Measurements from ENCODE around the gene PRRT4. TPM values are rescaled to one million over a fixed set of nuclear protein-coding genes. Genes with fewer than 3 reads are reported as not detected.
A peak's percentile ranks its signal among the peaks of the same experiment; 100 is the strongest.

PRRT4 gene
- total RNA-seq, 3 donors from 2014 or later (not counting 1 experiment from before 2014, with no cell fraction given): 0.42 TPM; not detected in 2

DNA sequence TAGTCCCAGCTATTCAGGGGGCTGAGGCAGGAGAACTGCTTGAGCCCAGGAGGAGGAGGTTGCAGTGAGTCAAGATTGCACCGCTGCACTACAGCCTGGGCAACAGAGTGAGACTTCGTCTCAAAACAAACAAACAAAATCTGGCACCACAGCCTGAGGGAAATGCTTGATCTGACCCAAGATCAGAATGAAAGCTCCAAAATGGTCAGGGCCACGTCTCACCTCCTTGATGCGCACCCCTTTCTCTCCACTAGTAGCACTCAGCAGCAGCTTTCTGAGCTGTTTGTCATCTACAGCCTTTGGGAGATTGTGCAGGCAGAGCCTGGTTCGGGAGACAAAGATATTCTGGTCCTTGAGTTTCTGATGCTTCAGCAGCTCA lies 40.5 kb downstream of the PRRT4 start:
- peak overlapping the region; percentile 72 for H3K27ac ChIP-seq (ENCODE audit: low read length)
- H3K9me3 Mint-ChIP-seq: no peaks in the 10 kb centered on the region
- peaks cover 47 to 51% of the 10 kb centered on the region in 2 donors for H3K4me1 Mint-ChIP-seq
- H3K4me3 Mint-ChIP-seq: peak overlapping the region; percentile 78
- H3K4me1 ChIP-seq (ENCODE audit: control insufficient read depth, insufficient read depth, low read length): peaks cover 24% of the 10 kb centered on the region
- H3K27me3 ChIP-seq (ENCODE audit: control insufficient read depth, insufficient read depth, low read length): no peaks in the 10 kb centered on the region
- intact Hi-C loops (cut with micrococcal nuclease): no loop called here
- ATAC-seq: peak; percentile 16 to 33 (median 24)
- peaks cover 29% of the 10 kb centered on the region for H3K36me3 Mint-ChIP-seq
- peak overlapping the region; percentile 87 to 95 for H3K27ac Mint-ChIP-seq
- WGBS (ENCODE audit: insufficient coverage): 53% methylated on average over 5 of the region's 5 CpGs
- DNase-seq: peak in 1 of 2 donors; percentile 21
- peaks cover 53% of the 10 kb centered on the region for H3K36me3 ChIP-seq (ENCODE audit: control insufficient read depth, insufficient read depth, low read length)
- TF ChIP-seq, protein P1, sequence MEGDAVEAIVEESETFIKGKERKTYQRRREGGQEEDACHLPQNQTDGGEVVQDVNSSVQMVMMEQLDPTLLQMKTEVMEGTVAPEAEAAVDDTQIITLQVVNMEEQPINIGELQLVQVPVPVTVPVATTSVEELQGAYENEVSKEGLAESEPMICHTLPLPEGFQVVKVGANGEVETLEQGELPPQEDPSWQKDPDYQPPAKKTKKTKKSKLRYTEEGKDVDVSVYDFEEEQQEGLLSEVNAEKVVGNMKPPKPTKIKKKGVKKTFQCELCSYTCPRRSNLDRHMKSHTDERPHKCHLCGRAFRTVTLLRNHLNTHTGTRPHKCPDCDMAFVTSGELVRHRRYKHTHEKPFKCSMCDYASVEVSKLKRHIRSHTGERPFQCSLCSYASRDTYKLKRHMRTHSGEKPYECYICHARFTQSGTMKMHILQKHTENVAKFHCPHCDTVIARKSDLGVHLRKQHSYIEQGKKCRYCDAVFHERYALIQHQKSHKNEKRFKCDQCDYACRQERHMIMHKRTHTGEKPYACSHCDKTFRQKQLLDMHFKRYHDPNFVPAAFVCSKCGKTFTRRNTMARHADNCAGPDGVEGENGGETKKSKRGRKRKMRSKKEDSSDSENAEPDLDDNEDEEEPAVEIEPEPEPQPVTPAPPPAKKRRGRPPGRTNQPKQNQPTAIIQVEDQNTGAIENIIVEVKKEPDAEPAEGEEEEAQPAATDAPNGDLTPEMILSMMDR (IDR thresholded peaks at IDR 0.05): no peak
- H3K27me3 Mint-ChIP-seq (ENCODE audit: low read depth in 2 of 2): no peaks in the 10 kb centered on the region
- H3K9me3 ChIP-seq (ENCODE audit: control insufficient read depth, insufficient read depth, low read length): no peaks in the 10 kb centered on the region
- no peak overlapping the region for H3K4me3 ChIP-seq (ENCODE audit: low read length)

GRCh38 chr7:128318691-128319090 lies 42.8 kb downstream of the PRRT4 start:
- Histone ChIP-seq H3K4me1 (ENCODE audit: control insufficient read depth, insufficient read depth, low read length) (peaks cover 31% of the 10 kb centered on the region), H3K27ac (ENCODE audit: low read length) (peak overlapping the region; percentile 62), H3K4me3 (ENCODE audit: low read length) (no peak overlapping the region), H3K36me3 (ENCODE audit: control insufficient read depth, insufficient read depth, low read length) (peaks cover 49% of the 10 kb centered on the region), H3K27me3 (ENCODE audit: control insufficient read depth, insufficient read depth, low read length) (no peaks in the 10 kb centered on the region), H3K9me3 (ENCODE audit: control insufficient read depth, insufficient read depth, low read length) (no peaks in the 10 kb centered on the region)
- Mint-ChIP-seq H3K9me3 (no peaks in the 10 kb centered on the region), H3K36me3 (peaks cover 36% of the 10 kb centered on the region), H3K4me1 (peaks cover 61 to 69% of the 10 kb centered on the region in 2 donors), H3K27ac (peak overlapping the region; percentile 87 to 95), H3K4me3 (peak overlapping the region; percentile 32), H3K27me3 (ENCODE audit: low read depth in 2 of 2) (no peaks in the 10 kb centered on the region)
- WGBS (ENCODE audit: insufficient coverage): 50% methylated on average over 3 of the region's 5 CpGs
- ATAC-seq: no peak
- intact Hi-C loops (cut with micrococcal nuclease): no loop called here
- DNase-seq: no peak
- TF ChIP-seq, protein P1 (IDR thresholded peaks at IDR 0.05): no peak

- TF ChIP-seq, protein P1 (IDR thresholded peaks at IDR 0.05): no peak
- Mint-ChIP-seq H3K36me3 (peaks cover 57% of the 10 kb centered on the region), H3K27me3 (ENCODE audit: low read depth in 2 of 2) (no peaks in the 10 kb centered on the region), H3K27ac (no peak overlapping the region), H3K9me3 (no peaks in the 10 kb centered on the region), H3K4me3 (no peak overlapping the region), H3K4me1 (peaks cover 25% of the 10 kb centered on the region in 2 donors)
- no peak for DNase-seq
- H3K36me3 ChIP-seq (ENCODE audit: control insufficient read depth, insufficient read depth, low read length): peaks cover 82% of the 10 kb centered on the region
- ATAC-seq: no peak
- WGBS (ENCODE audit: insufficient coverage): 78% methylated on average over 1 of the region's 3 CpGs
- H3K4me1 ChIP-seq (ENCODE audit: control insufficient read depth, insufficient read depth, low read length): peaks cover 11% of the 10 kb centered on the region
- no peak overlapping the region for H3K27ac ChIP-seq (ENCODE audit: low read length)
- H3K4me3 ChIP-seq (ENCODE audit: low read length): no peak overlapping the region
- no peaks in the 10 kb centered on the region for H3K9me3 ChIP-seq (ENCODE audit: control insufficient read depth, insufficient read depth, low read length)
- no peaks in the 10 kb centered on the region for H3K27me3 ChIP-seq (ENCODE audit: control insufficient read depth, insufficient read depth, low read length)
- intact Hi-C loops (cut with micrococcal nuclease): no loop called here
These were observed 50.5 kb downstream of the PRRT4 start for GRCh38 chr7:128311013-128311412.

GRCh38 chr7:128310499-128310898 lies 51.0 kb downstream of the PRRT4 start:
- peaks cover 82% of the 10 kb centered on the region for H3K36me3 ChIP-seq (ENCODE audit: control insufficient read depth, insufficient read depth, low read length)
- H3K4me3 ChIP-seq (ENCODE audit: low read length): no peak overlapping the region
- intact Hi-C loops (cut with micrococcal nuclease): no loop called here
- Mint-ChIP-seq H3K4me3 (no peak overlapping the region), H3K27me3 (ENCODE audit: low read depth in 2 of 2) (no peaks in the 10 kb centered on the region), H3K27ac (no peak overlapping the region), H3K4me1 (peaks cover 20 to 25% of the 10 kb centered on the region in 2 donors), H3K9me3 (no peaks in the 10 kb centered on the region), H3K36me3 (peaks cover 57% of the 10 kb centered on the region)
- ATAC-seq (no peak), DNase-seq (no peak)
- no peak overlapping the region for H3K27ac ChIP-seq (ENCODE audit: low read length)
- TF ChIP-seq, protein P1 (IDR thresholded peaks at IDR 0.05): no peak
- H3K4me1 ChIP-seq (ENCODE audit: control insufficient read depth, insufficient read depth, low read length): peaks cover 11% of the 10 kb centered on the region
- no peaks in the 10 kb centered on the region for H3K9me3 ChIP-seq (ENCODE audit: control insufficient read depth, insufficient read depth, low read length)
- 65% methylated on average over 4 of the region's 5 CpGs for WGBS (ENCODE audit: insufficient coverage)
- no peaks in the 10 kb centered on the region for H3K27me3 ChIP-seq (ENCODE audit: control insufficient read depth, insufficient read depth, low read length)

Measured in natural killer cell (primary cell).